Measurements from ENCODE around the gene MRPL58.
A peak's percentile ranks its signal among the peaks of the same experiment; 100 is the strongest.
"Not testable (repeated sequence)": the region's sequence is repeated elsewhere in the genome, so short reads cannot be mapped to it uniquely, and the experiment has no call there.

The MRPL58 gene

GRCh38 chr17:75005291-75005690 lies 7.2 kb upstream of the MRPL58 start:
- no peak overlapping the region for H3K4me3 ChIP-seq (ENCODE audit: low read depth, low read length)
- TF ChIP-seq, protein P1, sequence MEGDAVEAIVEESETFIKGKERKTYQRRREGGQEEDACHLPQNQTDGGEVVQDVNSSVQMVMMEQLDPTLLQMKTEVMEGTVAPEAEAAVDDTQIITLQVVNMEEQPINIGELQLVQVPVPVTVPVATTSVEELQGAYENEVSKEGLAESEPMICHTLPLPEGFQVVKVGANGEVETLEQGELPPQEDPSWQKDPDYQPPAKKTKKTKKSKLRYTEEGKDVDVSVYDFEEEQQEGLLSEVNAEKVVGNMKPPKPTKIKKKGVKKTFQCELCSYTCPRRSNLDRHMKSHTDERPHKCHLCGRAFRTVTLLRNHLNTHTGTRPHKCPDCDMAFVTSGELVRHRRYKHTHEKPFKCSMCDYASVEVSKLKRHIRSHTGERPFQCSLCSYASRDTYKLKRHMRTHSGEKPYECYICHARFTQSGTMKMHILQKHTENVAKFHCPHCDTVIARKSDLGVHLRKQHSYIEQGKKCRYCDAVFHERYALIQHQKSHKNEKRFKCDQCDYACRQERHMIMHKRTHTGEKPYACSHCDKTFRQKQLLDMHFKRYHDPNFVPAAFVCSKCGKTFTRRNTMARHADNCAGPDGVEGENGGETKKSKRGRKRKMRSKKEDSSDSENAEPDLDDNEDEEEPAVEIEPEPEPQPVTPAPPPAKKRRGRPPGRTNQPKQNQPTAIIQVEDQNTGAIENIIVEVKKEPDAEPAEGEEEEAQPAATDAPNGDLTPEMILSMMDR (IDR thresholded peaks at IDR 0.05; ENCODE audit: low read depth, low read length, missing control alignments), result no peak
- in situ Hi-C loops (cut with HindIII; ENCODE audit: low sequenced_read_pairs), result no loop called here
- DNase-seq (ENCODE audit: low read depth), result no peak

DNA sequence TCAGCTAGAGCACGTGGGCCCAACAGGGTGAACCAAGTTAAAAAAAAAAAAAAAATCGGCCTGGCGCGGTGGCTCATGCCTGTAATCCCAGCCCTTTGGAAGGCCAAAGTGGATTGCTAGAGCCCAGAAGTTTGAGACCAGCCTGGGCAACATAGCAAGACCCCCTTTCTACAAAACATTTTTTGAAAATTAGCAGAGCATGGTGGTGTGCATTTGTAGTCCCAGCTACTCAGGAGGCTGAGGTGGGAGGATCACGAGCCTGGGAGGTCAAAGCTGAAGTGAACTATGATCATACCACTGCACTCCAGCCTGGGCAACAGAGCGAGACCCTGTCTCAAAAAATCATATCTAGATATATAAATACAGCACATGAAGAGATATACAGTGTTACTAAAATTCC lies 6.4 kb upstream of the MRPL58 start:
- DNase-seq (ENCODE audit: low read depth); H3K4me3 ChIP-seq (ENCODE audit: low read depth, low read length); in situ Hi-C loops (cut with HindIII; ENCODE audit: low sequenced_read_pairs): not testable (repeated sequence)

DNA sequence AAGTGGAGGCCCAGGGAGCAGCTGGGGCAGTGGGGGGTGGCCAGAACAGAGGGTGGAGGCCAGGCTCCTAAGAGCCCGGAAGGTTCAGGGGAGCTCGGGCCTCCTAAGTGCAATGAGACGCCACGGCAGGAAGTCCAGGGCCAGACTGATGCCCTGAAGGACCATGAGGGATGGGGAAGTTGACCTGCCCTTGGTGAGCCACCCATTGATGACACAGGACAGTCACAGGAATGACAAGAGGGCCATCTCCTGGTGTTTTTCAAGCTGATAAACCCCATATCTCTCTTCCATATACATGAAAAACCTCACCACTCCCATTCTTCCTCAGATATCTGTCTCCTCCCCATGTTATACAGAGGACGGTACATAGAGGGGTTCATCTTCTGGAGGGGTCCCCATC lies 5.8 kb upstream of the MRPL58 start:
- in situ Hi-C loops (cut with HindIII; ENCODE audit: low sequenced_read_pairs), result no loop called here
- TF ChIP-seq, protein P1 (IDR thresholded peaks at IDR 0.05; ENCODE audit: low read depth, low read length, missing control alignments), result no peak
- H3K4me3 ChIP-seq (ENCODE audit: low read depth, low read length), result no peak overlapping the region
- DNase-seq (ENCODE audit: low read depth), result no peak

- TF ChIP-seq, protein P1 (IDR thresholded peaks at IDR 0.05; ENCODE audit: low read depth, low read length, missing control alignments), result no peak
- H3K4me3 ChIP-seq (ENCODE audit: low read depth, low read length), result no peak overlapping the region
- DNase-seq (ENCODE audit: low read depth), result no peak
- in situ Hi-C loops (cut with HindIII; ENCODE audit: low sequenced_read_pairs), result no loop called here
Observed at GRCh38 chr17:75008373-75008772, 4.1 kb upstream of the MRPL58 start.

- no peak for DNase-seq (ENCODE audit: low read depth)
- H3K4me3 ChIP-seq (ENCODE audit: low read depth, low read length), result no peak overlapping the region
- in situ Hi-C loops (cut with HindIII; ENCODE audit: low sequenced_read_pairs), result no loop called here
- TF ChIP-seq, protein P1 (IDR thresholded peaks at IDR 0.05; ENCODE audit: low read depth, low read length, missing control alignments), result no peak
Observed at GRCh38 chr17:75009139-75009724, 3.2 kb upstream of the MRPL58 start.

DNA sequence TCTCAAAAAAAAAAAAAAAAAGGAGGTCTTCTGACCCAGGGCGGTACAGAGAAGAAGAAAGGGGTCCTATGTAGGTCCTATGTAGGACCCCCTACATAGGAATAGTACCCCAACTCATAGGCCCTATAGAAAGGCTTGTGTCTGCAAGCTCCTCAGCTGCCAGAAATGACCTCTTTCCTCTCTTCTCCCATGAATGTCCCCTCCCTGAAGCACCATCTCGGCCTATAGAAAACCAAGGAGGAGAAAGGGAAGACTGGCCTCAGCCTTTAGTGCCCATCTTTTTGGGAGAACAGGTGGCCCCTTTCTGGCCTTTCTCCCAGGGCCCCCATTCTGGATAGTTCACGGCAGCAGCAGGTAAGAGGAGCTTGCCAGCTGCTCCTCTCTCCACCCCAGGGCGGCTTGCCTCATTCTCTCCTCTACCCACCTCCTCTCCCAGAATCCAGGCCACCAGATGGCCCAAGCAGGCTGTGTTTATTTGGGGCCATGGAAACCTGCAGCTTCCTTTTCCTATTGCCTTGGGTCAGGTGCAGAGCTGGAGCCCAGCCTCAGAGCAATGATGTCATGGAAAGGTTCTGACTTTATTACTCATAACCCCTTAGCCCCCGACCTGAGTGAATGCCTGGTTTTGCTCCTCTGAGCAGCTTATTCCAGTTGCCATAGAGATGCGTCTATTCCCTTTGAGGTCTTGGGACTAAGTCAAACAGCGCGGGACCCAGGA lies 1.6 kb upstream of the MRPL58 start:
- H3K4me3 ChIP-seq (ENCODE audit: low read depth, low read length), result no peak overlapping the region
- in situ Hi-C loops (cut with HindIII; ENCODE audit: low sequenced_read_pairs), result no loop called here
- TF ChIP-seq, protein P1 (IDR thresholded peaks at IDR 0.05; ENCODE audit: low read depth, low read length, missing control alignments), result no peak
- no peak for DNase-seq (ENCODE audit: low read depth)

DNA sequence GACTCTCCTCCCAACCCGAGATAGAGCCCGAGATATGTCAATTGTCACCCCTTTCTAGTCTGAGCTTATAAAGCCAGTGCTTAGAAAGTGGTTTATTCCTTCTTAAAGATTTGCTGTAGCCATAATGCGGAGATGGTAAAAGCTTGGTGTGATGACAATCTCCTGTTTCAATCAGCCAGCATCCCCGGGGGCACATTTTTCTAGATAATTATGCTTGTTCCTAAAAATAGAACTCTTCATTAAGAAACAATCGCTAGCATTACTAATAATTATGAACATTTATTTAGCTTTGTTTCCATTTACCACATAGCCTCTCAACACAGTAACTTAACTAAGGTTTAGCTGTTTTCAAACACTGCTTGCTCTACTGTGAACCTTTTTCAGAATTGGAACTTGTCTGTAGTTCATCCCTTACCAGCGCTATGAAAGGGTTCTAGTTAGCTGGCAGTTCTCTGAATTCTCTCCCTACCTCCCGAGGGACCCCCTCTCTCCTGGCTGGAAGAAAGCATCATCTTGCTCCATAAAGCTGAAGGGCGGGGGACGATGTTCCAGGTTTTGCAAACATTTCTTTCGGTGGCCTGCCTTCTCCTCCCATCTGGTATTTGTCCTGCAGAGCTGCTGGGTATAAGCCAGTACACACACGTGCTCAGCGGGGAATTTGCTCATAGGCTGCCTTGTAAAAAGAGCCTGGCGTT lies 922 bp upstream of the MRPL58 start:
- in situ Hi-C loops (cut with HindIII; ENCODE audit: low sequenced_read_pairs), result no loop called here
- TF ChIP-seq, protein P1 (IDR thresholded peaks at IDR 0.05; ENCODE audit: low read depth, low read length, missing control alignments), result no peak
- DNase-seq (ENCODE audit: low read depth), result peak; percentile 39
- H3K4me3 ChIP-seq (ENCODE audit: low read depth, low read length), result peak overlapping the region; percentile 82

All from astrocyte of the cerebellum (primary cell).